Putamen (tissue), 1 donor: ENCODE measurements around the gene ST8SIA6.
"Not testable (repeated sequence)": the region's sequence is repeated elsewhere in the genome, so short reads cannot be mapped to it uniquely, and the experiment has no call there.

ENCODE experiments used
- DNase-seq: peaks from one replicate; pipeline ENCODE4 v3.0.0-alpha.2; 2016; ENCODE audit warnings: low spot score

The ST8SIA6 gene

GRCh38 chr10:17454161-17455014, at the start of gene ST8SIA6:
TSS of gene ST8SIA6 (minus strand) at chr10:17454595. CDS start at chr10:17454255, 340 bp downstream.
- no peak for DNase-seq

- DNase-seq: no peak
Observed at GRCh38 chr10:17503795-17504194, 49.4 kb upstream of the ST8SIA6 start.

- DNase-seq: no peak
Observed at GRCh38 chr10:17502814-17503213, 48.4 kb upstream of the ST8SIA6 start.

- not testable (repeated sequence) for DNase-seq
Observed at GRCh38 chr10:17499014-17499413, 44.6 kb upstream of the ST8SIA6 start.

- no peak for DNase-seq
Observed at GRCh38 chr10:17497446-17498030, 43.1 kb upstream of the ST8SIA6 start.

GRCh38 chr10:17494626-17495260, 40.3 kb upstream of the ST8SIA6 start:
- DNase-seq: no peak

- DNase-seq: no peak
Observed at GRCh38 chr10:17488848-17489247, 34.5 kb upstream of the ST8SIA6 start.

GRCh38 chr10:17483079-17483478, 28.7 kb upstream of the ST8SIA6 start:
- DNase-seq: no peak

- no peak for DNase-seq
Observed at GRCh38 chr10:17479822-17480221, 25.4 kb upstream of the ST8SIA6 start.

GRCh38 chr10:17479015-17479615, 24.7 kb upstream of the ST8SIA6 start:
- no peak for DNase-seq

GRCh38 chr10:17476073-17476472, 21.7 kb upstream of the ST8SIA6 start:
- no peak for DNase-seq

- no peak for DNase-seq
Observed at GRCh38 chr10:17475661-17476060, 21.3 kb upstream of the ST8SIA6 start.

- DNase-seq: no peak
Observed at GRCh38 chr10:17474595-17475323, 20.4 kb upstream of the ST8SIA6 start.

GRCh38 chr10:17473228-17473950, 19.0 kb upstream of the ST8SIA6 start:
- DNase-seq: no peak

GRCh38 chr10:17472481-17473227, 18.3 kb upstream of the ST8SIA6 start:
- no peak for DNase-seq

GRCh38 chr10:17470246-17470645, 15.9 kb upstream of the ST8SIA6 start:
- no peak for DNase-seq

GRCh38 chr10:17465328-17466125, 11.1 kb upstream of the ST8SIA6 start:
- no peak for DNase-seq

- DNase-seq: no peak
Observed at GRCh38 chr10:17464545-17464944, 10.2 kb upstream of the ST8SIA6 start.

- no peak for DNase-seq
Observed at GRCh38 chr10:17460756-17461155, 6.4 kb upstream of the ST8SIA6 start.

GRCh38 chr10:17457083-17457482, 2.7 kb upstream of the ST8SIA6 start:
- DNase-seq: no peak
